ENCODE data around the gene NSD1.

Gene NSD1

DNA sequence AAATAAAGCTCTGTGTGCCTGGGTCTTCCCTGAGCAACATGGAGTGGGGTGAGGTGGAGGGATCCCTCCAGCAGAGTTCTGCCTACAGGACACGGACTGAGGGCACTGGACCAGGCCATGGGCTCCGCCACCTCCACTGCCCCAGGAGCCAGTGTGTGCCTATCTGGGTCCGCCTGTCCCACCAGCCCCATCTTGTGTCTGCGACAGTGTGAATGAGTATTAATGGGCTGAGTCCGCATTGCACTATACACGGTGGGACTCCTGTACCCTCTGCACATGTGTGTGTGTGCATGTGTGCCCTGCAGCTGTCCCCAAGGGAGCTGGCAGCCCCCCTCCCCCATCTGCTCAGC, 35.5 kb upstream of the NSD1 start:
- no peak for DNase-seq (ENCODE audit: low read depth, low spot score)

DNA sequence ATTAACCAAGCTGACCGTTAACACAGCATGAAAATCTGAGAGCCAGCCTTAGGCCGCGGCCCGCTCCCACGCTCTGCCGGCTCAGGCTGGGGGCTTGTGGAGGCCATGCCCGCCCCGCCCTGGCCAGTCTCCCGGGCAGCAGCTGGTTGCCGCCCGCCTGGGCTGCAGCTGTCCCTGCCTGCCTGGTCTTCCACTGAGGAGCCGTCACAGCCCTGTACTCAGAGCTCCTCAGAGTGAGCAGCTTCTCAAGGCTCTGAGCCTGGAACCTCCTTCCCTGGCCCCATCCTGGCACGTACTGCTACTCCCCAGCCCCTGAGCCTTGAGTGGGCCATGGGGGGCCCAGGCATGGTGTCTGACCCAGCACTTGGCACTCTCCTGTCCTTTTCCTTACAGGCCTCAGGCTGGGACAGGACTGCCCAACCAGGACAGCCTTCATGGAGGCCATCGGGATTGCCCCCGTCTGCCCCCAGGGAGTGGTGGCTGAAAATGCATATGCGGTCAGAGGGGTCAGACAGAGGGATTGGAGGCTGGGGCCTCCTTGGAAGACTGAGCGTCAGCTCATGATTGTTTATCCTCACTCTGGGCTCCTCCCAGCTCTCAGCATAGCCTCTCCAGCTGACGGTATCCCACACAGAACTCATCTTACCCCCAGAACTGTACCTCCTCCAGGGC, 35.0 kb upstream of the NSD1 start:
- DNase-seq (ENCODE audit: low read depth, low spot score), result no peak

DNA sequence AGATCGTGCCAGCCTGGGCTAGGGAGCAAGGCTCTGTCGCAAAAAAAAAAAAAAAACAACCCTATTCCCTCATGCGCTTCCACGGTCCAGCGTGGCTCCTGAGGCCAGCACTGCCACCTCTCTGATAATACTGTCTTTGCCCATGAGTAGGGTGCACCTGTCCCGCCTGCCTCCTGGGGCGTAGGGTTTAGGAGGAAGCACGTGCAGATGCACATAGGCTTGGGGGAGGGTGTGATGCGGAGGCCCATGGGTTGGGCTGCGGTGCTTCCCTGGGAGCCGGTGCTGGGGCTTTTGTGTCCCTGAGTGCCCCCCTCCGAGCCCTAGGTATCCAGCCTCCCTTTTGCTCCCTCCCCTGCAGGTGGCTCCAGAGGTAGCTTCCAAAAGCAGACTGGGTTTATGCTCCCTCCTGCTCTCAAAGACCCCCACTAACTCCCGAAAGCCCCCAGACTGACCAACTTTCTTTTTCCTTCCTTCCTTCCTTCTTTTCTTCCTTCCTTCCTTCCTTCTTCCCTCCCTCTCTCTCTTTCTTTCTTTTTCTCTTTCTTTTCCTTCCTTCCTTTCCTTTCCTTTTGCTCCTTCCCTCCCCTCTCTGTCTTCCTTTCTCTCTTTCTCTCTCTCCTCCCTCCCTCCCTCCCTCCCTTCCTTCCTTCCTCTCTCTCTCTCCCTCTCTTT, 34.0 kb upstream of the NSD1 start:
- no peak for DNase-seq (ENCODE audit: low read depth, low spot score)

GRCh38 chr5:177100714-177101121, 32.9 kb upstream of the NSD1 start:
- DNase-seq (ENCODE audit: low read depth, low spot score), result no peak

- DNase-seq (ENCODE audit: low read depth, low spot score), result no peak
Measured at GRCh38 chr5:177103523-177104253, 29.9 kb upstream of the NSD1 start.

DNA sequence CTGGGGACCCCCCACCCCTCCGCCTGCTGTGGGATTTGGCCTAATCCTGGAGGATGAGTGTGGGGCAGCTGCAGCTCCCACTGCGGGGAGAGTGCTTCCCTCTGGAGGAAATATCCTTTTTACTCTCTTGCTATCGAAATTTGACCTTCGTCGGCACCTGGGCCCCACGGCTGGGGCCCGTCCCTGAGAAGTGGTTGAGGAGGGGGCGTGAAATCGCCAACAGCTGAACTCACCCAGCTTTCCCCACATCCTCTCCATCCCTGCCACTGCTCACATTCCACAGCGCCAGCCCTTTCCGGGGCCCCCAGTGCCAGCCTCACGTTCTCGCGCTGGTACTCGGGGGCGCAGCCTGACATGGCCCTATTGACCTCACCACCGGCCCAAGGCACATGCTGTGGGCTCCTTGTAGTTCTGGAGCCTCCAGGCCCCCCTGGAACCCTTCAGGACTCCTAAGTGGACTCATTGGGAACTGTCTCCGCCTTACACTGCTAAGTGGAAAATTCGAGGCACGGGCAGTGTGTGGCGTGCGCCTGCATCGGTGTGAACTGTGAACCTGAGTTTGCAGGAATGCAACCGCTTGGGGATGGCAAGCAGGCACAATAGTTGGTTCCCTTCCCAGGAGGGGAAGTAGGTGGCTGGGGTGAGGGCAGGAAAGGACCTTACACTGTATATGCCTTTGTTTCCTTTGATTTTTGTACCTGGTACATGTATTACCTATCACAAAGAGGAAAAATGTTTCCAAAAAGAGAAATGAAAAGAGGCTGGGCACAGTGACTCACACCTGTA, 27.7 kb upstream of the NSD1 start:
- no peak for DNase-seq (ENCODE audit: low read depth, low spot score)

DNA sequence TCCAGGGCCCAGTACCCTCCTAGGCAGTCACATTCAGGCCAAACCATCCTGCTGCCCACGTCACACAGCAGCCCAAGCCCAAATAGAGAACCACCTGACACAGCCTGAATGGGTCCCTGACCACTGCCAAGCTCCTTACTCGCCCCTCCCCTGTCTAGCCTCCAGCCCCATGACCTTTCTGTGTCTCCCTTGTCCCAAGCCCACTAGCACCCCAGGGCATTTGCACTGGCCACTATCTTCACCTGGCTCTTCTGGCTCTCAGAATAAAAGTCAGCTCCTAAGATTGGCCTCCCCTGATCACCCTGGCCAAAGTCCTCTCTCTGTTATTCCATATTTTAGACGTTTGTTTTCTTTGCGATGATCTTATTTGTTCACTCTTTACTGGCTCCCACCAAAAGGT, 26.4 kb upstream of the NSD1 start:
- no peak for DNase-seq (ENCODE audit: low read depth, low spot score)

GRCh38 chr5:177109810-177110209, 23.8 kb upstream of the NSD1 start:
- no peak for DNase-seq (ENCODE audit: low read depth, low spot score)

GRCh38 chr5:177111720-177112394, 21.7 kb upstream of the NSD1 start:
- DNase-seq (ENCODE audit: low read depth, low spot score), result no peak

DNA sequence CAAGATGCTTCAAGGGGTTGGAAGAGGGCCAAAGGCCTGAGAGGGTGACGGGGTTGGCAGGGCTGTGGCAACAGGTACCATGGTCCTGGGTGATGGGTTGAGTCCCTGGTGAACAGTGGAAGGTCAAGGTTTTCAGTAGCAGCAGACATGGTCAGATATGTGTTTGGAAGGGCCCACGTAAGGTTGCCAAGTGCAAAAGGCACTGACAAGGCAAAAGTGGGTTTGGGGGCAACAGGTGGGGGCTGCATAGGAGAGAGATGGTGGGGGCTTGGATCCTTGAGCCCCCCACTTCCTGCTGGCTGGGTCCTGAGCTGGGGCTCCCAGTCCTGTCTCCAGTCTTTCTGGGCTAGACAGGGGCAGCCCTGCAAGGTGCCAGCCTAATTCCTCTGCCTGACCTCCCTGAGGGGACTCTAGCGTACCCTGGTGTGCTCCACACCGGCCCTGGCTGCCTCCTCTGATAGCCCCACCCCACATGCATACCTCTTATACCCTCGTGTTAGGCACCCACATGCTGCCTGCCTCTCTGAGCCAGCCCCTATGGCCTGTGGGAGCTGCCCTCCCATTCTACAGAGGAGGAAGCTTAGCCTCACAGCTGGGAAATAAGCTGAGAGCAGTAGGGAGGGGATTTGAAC, 20.9 kb upstream of the NSD1 start:
- DNase-seq (ENCODE audit: low read depth, low spot score), result no peak

GRCh38 chr5:177113566-177114424, 19.8 kb upstream of the NSD1 start:
- DNase-seq (ENCODE audit: low read depth, low spot score), result no peak

DNA sequence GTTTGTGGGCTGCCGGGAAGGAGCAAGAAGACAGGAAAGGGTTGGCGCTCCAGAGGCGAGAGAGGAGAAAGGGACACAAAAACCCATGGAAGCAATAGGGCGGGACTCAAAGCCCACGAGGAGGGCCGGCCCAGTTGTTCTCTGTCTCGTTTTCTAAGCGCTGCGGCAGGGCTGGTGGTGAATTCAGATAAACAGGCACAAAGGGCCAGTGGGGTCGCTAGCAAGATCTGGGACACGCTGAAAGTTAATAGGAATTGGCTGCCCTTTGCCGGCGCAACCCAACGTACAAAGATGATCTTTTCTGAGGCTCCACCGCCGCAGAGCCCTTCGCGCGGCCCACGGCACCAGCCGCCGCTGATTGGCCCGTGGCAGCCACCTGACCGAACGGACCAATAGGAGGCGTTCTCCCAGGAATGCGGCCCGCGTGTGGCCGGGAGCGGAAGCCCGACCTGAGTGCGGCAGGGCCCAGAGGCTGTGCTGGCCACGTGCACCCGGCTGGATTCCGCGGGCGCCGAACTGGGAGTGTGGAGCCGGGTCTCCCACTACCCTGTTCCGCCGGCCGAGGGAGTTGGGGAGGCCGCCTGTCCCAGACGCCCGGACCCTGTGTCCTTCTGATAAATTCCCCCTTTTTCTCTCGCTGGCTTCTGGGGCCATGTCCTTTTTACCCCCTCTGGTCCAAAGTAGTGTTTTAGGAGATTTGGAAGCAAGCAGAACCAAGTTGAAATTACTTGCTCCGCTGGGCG, 16.8 kb upstream of the NSD1 start:
- DNase-seq (ENCODE audit: low read depth, low spot score), result no peak

DNA sequence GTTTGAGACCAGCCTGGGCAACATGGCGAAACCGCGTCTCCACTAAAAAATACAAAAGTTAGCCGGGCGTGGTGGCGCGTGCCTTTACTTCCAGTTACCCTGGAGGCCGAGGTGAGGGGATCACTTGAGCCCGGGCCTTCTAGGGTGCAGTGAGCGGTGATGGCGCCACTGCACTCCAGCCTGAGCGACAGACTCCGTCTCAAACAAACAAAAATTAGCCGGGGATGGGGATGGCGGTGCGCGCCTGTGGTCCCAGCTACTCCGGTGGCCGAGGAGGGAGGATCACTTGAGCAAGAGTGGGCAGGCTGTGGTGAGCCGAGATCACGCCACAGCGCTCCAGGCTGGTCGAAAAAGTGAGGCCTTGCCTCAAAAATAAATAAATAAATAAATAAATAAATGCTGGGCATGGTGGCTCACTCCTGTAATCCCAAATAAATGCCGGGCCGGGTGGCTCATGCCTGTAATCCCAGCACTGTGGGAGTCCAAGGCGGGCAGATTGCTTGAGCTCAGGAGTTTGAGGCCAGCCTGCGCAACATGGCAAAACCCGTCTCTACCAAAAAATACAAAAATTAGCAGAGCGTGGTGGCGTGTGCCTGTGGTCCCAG, 16.0 kb upstream of the NSD1 start:
- DNase-seq (ENCODE audit: low read depth, low spot score), result no peak

- DNase-seq (ENCODE audit: low read depth, low spot score), result no peak
Measured at GRCh38 chr5:177122566-177122965, 11.0 kb upstream of the NSD1 start.

GRCh38 chr5:177123789-177124485, 9.6 kb upstream of the NSD1 start:
- no peak for DNase-seq (ENCODE audit: low read depth, low spot score)

- DNase-seq (ENCODE audit: low read depth, low spot score), result no peak
Measured at GRCh38 chr5:177124486-177124991, 9.0 kb upstream of the NSD1 start.

DNA sequence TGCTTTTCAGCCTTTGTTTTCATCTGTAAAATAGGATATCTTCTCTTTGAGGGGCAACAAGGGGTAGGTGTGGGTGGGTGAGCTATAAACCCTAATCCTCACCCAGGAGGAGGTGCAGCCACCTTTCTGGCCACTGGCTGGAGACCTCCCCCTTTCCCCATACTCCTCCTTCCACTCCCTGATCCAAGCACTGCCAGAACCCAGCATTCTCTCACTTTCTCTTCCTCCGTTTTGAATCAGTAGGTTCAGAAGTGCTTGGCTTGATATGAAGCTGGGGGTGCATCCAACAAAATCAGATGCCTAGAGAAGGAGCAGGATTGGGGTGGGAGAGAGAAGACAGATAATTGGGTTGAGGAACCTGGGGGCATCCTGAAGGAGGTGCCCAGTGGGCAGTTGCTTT, 6.8 kb upstream of the NSD1 start:
- DNase-seq (ENCODE audit: low read depth, low spot score), result no peak

DNA sequence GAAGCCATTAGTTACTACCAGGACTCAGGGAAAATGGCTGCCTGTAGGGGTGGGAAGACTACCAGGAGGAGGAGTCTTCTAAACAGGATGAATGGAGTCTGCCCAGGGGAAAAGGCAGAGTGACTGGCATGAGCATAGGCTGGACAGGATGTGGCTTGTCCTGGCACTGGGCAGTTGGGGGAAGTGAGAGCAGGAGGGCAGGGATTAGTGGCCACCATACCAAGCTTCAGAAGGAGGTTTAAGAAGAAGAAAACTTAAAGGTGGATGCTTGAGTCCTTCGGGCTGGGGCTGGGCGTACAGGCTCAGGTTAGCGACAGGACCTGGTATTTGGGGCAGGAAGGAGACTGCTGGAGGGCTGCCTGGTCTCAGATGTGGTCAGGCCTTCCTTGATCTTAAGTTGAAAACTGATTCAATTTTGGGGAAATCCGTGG, 5.0 kb upstream of the NSD1 start:
- no peak for DNase-seq (ENCODE audit: low read depth, low spot score)
